ENCODE data around the gene CASZ1.

CASZ1 gene

DNA sequence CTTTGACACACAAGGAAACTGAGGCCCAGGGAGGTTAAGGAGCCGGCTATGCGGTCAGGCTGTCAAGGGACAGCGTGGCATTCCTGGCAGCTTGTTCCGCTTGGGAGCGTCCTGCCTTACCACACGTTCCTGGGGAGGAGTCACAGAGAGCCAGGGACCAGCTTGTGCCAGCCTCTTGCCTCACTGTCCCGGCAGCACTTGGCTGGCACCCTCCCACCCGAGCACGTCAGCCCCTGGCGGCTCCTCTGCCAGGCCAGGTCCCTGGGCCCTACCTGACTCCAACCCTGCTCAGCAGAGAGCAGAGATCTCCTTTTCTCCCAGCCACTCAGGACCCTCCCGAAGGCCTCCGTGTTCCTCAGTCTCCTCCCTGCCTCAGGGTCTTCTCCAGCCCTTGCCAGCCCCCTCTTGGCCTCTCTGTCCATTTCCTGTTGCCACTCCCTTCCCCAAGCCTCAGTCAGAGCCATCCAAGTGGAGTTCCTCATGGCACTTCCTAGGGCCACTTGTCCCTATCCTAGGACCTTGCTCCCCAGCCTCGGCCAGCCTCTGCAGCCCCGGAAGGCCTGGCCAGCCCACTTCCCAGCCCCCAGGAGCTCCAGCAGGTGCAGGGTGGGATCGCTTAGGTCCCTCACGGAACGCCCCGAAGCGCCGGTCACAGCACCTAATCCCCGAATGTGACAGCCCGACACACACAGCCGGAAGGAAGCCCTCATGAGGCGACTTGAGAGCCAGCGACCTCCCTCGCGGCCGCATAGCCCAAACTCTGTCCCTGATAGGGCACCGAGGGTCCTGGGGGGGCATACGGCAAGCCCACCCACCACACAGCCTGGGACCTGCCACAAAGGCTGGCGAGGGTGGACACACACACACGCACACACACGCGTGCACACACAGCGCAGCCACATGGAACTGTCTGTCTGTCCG is 130.3 kb downstream of the CASZ1 start:
- no peak for DNase-seq

DNA sequence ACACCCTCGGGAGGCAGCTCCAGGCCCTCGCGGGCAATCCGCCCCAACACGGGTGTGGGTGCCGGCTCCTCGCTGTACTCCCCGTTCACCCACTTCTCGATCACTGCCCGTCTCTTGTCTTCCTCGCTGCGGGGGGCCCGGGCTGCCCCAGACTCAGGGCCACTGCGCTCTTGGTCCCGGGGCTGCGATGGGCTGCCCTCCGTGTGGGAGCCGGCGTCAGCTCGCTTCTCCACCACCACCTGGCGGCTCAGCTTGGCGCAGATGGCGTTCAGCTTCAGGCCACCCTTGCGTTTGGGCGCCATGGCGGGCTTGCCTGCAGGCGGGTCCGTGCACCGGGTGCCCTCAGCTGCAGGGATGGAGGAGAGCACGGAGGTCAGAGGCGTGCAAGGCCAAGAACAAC is 131.2 kb downstream of the CASZ1 start:
- DNase-seq: no peak

DNA sequence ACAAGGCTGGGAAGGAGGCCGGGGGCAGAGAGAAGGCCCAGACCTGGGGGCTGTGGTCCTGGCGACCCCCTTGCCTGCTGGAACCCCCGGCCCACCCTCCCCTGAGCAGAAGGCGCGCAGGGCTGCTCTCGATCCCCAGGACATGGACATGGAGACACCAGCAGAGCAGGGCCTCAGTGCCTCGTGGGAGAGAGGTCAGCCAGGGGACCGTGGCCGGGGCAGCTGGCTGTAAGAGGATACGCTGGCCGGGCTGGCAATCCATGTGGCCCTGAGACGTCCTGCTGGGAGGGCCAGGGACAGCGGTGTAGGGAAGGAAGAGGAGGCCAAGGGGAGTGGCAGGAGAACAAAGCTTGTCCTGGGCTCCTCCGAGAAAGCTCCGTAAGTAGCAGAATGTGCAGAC is 132.2 kb downstream of the CASZ1 start:
- DNase-seq: no peak

- DNase-seq: no peak
Measured at GRCh38 chr1:10663678-10664035, 132.8 kb downstream of the CASZ1 start.

DNA sequence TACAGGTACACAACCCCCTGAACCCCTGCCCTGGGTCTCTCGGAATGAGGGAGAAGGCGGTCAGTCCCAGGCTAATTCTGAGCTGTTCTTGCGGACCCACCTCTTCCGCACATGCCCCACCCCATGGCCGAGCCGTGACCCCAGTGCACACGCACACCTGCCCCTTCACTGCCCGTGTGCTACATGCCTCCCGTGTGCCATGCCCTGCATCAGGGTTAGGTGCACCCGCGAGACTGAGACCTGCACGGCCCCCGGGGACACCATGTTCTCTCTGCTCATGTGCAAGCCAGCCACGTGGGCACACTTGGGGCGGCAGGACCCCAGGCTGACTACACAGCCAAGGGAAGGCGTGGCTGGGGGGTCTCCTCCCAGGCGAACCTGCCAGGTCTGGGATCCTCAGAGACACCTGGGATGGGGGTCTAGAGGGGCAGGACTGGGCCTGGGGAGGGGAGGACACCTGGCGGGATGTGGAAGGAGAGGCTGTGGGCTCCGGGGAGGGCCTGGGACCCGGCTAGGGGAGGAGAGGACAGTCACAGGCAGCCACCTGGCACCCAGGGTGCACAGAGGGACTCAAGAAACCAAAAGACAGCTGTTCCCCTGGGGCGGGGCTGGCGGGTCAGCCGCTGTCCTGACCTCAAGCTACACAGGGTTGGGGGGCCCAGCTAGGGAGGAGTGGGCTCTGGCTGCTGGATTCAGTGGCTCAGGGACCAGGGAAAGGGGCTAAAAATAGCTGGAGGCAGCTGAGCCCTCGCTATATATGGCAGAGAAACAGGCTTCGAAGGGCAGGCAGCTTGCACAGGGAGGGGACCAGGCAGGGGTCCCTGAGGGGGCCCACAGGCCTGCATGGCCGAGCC is 133.4 kb downstream of the CASZ1 start:
- DNase-seq: no peak

DNA sequence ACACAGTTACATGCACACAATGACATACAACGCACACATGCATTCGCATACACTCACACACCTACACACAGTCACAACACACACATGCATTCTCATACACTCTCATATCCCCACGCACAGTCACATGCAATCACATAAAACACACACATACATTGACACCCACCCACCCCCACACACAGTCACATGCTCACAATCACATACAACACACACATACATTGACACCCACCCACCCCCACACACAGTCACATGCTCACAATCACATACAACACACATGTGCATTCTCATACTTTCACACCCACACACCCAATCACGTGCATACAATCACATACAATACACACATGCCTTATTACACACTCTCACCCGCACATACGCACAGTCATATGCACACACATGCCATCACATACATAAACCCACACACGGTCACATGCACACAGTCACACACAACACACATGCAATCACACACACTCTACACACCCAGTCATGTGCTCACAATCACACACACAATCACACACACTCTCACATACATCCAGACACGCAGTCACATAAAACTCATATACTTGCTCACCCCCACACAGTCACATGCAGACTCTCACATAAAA is 134.3 kb downstream of the CASZ1 start:
- DNase-seq: no peak

GRCh38 chr1:10661453-10661852 is 135.0 kb downstream of the CASZ1 start:
- no peak for DNase-seq

- DNase-seq: no peak
Measured at GRCh38 chr1:10659646-10660540, 136.6 kb downstream of the CASZ1 start.

- no peak for DNase-seq
Measured at GRCh38 chr1:10659218-10659617, 137.2 kb downstream of the CASZ1 start.

DNA sequence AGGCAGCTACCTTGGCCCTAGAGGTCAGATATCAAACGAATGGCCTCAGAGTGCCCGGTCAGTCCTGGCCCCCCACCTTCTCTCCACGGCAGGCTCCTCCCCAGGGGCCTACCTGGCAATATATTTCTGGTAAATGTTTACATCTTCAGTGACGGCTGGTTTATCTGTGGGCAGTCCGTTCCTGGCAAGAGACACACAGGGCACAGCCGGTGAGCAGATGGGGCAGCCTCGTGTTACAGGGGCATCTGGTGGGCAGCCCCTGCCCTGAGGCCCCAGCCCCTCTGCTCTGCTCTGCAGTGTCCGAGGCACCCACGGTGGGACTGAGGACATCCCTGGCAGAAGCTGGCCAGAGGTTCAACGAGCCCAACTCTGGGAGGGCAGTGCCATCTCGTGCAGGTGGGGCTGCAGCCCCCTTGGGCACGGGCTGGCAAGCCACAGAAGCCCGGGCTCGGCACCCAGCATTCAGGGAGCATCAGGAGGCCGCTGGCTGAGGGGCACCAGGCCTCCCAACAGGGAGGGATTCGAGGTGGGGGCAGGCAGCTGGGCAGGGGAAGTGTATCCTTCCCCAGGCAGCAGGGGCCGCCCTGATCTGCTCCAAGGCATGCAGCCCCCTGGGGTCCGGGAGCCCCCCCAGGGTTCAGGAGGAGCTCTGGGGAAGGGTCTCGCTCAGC is 137.9 kb downstream of the CASZ1 start:
- DNase-seq: no peak

- no peak for DNase-seq
Measured at GRCh38 chr1:10657088-10657847, 139.2 kb downstream of the CASZ1 start.

GRCh38 chr1:10656431-10656830 is 140.0 kb downstream of the CASZ1 start:
- no peak for DNase-seq

- no peak for DNase-seq
Measured at GRCh38 chr1:10655002-10655401, 141.4 kb downstream of the CASZ1 start.

DNA sequence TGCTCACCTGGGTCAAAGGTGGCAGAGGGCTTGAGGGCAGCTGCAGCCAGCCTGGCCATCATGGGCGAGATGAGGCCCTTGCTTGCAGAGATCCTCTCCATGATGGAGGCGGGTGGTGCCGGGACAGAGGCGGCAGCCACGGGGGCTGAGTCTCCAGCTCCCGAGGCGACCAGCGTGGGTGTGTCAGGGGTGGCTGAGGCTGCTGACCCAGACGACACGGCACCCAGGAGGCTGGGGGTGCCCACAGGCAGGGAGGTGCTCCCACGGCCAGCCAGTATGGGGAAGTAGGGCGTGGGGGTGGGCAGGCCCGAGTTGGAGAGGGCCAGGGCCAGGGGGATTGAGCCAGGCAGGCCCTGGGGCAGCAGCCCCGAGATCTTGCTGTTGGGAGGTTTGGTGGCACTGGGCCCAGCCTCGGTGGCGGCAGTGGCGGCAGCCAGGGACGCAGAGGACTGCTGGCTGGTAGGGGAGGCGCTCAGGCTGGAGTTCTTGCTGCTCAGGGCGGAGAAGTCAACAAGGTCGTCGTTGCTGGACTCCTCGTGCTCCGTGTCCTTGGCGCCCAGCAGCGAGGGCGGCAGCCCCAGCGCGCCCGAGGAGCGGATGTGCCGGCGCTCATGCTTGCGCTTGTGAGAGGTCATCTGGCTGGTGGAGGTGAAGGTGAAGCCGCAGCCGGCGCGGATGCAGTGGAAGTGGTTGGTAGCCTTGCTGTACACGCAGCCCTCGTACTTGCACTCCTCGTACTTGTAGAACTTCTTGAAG is 142.9 kb downstream of the CASZ1 start:
- DNase-seq: no peak

GRCh38 chr1:10652626-10653025 is 143.8 kb downstream of the CASZ1 start:
- no peak for DNase-seq

- DNase-seq: no peak
Measured at GRCh38 chr1:10651793-10652192, 144.7 kb downstream of the CASZ1 start.

GRCh38 chr1:10651389-10651766 is 145.1 kb downstream of the CASZ1 start:
- no peak for DNase-seq

- DNase-seq: no peak
Measured at GRCh38 chr1:10650556-10651388, 145.7 kb downstream of the CASZ1 start.

DNA sequence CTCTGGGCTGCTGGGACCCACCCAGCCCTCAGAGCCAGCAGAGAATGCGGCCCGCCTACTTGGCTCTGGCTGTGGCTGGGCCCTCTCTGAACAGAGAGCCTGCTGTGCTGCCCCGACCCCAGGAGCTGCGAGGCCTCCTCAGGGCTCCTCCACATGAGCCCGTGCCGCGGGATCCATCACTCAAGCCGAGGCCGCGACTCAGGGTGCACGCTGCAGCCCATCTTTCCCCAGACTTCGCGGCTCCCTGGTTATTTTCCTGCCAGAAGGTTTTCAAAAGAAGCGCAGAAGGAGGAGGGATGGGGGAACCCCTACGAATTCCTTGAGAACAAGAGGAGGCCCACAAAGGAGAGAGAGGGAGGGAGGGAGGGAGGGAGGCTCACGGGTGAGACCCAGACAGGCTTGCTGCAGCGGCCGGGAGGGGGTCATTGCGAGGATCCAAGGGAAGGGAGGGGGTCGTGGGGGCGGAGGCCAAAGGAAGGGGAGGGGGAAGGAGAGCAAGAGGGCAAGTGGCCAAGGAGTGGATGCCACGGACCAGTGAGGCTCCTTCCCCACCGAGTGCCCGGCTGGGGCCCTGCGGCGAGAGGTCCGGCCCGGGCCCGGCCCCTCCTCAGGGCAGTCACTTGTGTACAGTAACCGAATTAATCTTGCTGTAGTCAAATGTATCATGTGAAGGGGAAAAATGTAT is 146.8 kb downstream of the CASZ1 start:
- DNase-seq: no peak
